CD8-positive, alpha-beta memory T cell (primary cell): Measurements from ENCODE around the gene HOXA5. TPM values are rescaled to one million over a fixed set of nuclear protein-coding genes. Genes with fewer than 3 reads are reported as not detected.

ENCODE experiments used
- CTCF ChIA-PET: fragments of 350-600 bp; sonication (Branson Sonifier 250); formaldehyde crosslinking; loops from one replicate; lab custom pipeline; 2021; ENCODE audit warnings: antibody characterized with exemption; lab: Charles Lee
- POLR2A ChIA-PET: fragments of 350-600 bp; sonication (Branson Sonifier 250); formaldehyde crosslinking; loops from one replicate; lab custom pipeline; 2021; ENCODE audit warnings: antibody characterized with exemption; lab: Charles Lee
- DNase-seq, 5 donors: peaks; one replicate each; pipeline versions ENCODE4 v3.0.0 to v3.0.0-alpha.2; 2020 to 2022; ENCODE audit warnings: mixed read lengths in 1 of 5
- H3K27ac ChIP-seq: one replicate; pipeline ENCODE4 v1.7.0; 2013; ENCODE audit warnings: low read depth, mild to moderate bottlenecking, low read length, moderate library complexity
- H3K27me3 ChIP-seq: 2 replicates; pipeline ENCODE4 v1.7.0; 2013; ENCODE audit warnings: low read length, mild to moderate bottlenecking; ENCODE audit not compliant: insufficient read depth, poor library complexity, severe bottlenecking
- H3K36me3 ChIP-seq: 2 replicates; pipeline ENCODE4 v1.7.0; 2013; ENCODE audit warnings: mild to moderate bottlenecking, low read length, moderate library complexity; ENCODE audit not compliant: insufficient read depth
- H3K4me1 ChIP-seq: 2 replicates; pipeline ENCODE4 v1.7.0; 2013; ENCODE audit warnings: mild to moderate bottlenecking, low read length, moderate library complexity; ENCODE audit not compliant: insufficient read depth
- H3K4me3 ChIP-seq: 2 replicates; pipeline ENCODE4 v1.7.0; 2013; ENCODE audit warnings: mild to moderate bottlenecking, low read length
- H3K9me3 ChIP-seq: 2 replicates; pipeline ENCODE4 v1.7.0; 2013; ENCODE audit warnings: mild to moderate bottlenecking, low read length
- H3K27ac Mint-ChIP-seq, 8 donors: one replicate each; pipeline ENCODE4 v1.8.0; 2020 to 2021; ENCODE audit warnings: mixed read lengths in 8 of 8, mild to moderate bottlenecking in 6 of 8, inconsistent platforms in 3 of 8, moderate library complexity in 3 of 8
- H3K27me3 Mint-ChIP-seq, 2 donors: one replicate each; pipeline ENCODE4 v1.8.0; 2020 to 2021; ENCODE audit warnings: mixed read lengths in 2 of 2, mild to moderate bottlenecking in 1 of 2, moderate library complexity in 1 of 2
- H3K36me3 Mint-ChIP-seq, 3 donors: one replicate each; pipeline ENCODE4 v1.8.0; 2020 to 2021; ENCODE audit warnings: mixed read lengths in 3 of 3, inconsistent platforms in 1 of 3, mild to moderate bottlenecking in 1 of 3
- H3K4me1 Mint-ChIP-seq, 3 donors: one replicate each; pipeline ENCODE4 v1.8.0; 2020 to 2021; ENCODE audit warnings: mixed read lengths in 3 of 3, inconsistent platforms in 1 of 3, mild to moderate bottlenecking in 1 of 3
- H3K4me3 Mint-ChIP-seq, 7 donors: one replicate each; pipeline ENCODE4 v1.8.0; 2020 to 2021; ENCODE audit warnings: mixed read lengths in 7 of 7, mild to moderate bottlenecking in 6 of 7, moderate library complexity in 4 of 7, inconsistent platforms in 2 of 7
- H3K9me3 Mint-ChIP-seq, 5 donors: one replicate each; pipeline ENCODE4 v1.8.0; 2020 to 2022; ENCODE audit warnings: mixed read lengths in 5 of 5, mild to moderate bottlenecking in 3 of 5, moderate library complexity in 2 of 5, inconsistent platforms in 1 of 5
- polyA plus RNA-seq: library from polyadenylated mRNA; unstranded; fragments of 300-500 nt; fragmentation: Illumina TruSeq; gene quantifications from one replicate; pipeline ENCODE4 v1.2.3, GENCODE V29; 2021
- total RNA-seq, 2 experiments: library from RNA; stranded (reverse); gene quantifications; one replicate each; pipeline ENCODE4 v1.2.3, GENCODE V29; 2021

HOXA5 gene
- total and polyA plus RNA-seq, 3 experiments from 2014 or later, result not detected

DNA sequence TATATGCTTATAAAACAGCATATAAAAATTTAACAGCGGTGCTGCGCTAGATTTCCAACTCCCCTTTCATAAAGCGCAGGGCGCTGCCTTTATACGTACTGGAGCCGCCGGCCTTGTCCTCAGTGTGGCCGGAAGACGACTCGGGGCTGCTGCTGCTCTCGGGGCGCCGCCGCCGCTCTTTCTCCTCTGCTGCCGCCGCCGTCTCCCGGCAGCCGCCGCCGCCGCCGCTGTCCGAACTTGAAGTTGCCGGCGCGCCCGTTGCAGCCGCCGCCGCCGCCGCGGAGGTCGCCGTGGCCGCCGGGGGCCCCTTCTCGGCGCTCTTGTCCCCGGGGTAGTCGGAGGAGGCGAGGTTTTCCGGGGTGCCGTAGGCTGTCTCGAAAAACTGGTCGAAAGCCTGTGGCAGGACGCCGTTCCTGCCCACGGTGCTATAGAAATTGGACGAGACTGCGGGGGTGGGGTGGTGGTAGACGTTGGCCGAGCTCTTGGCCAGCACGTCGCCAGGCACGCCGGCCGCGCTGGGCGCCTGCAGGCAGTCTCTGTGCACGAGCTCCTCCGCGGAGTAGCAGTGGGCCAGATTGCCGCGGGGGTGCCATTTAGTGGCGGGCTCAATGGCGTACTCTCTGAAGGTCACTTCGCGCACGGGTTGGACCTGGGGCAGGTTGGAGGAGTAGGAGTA, 41.0 kb upstream of the HOXA5 start:
- H3K36me3 ChIP-seq, result no peaks in the 10 kb centered on the region
- H3K27ac ChIP-seq, result no peak overlapping the region
- H3K4me3 Mint-ChIP-seq, result peak overlapping the region; percentile 70 to 88 (median 84)
- H3K4me1 ChIP-seq, result peaks cover 56% of the 10 kb centered on the region
- peaks cover 49 to 64% (median 53%) of the 10 kb centered on the region in 3 donors for H3K4me1 Mint-ChIP-seq
- H3K9me3 ChIP-seq, result no peaks in the 10 kb centered on the region
- H3K27me3 ChIP-seq, result peaks cover 78% of the 10 kb centered on the region
- peak in 1 of 5 donors; percentile 45 for DNase-seq
- H3K9me3 Mint-ChIP-seq, result peaks cover 0 to 7% (median 0%) of the 10 kb centered on the region in 5 donors
- CTCF ChIA-PET, result interaction anchor here (0.7 to 2.5 kb wide), 4 partner anchors 12 to 23 kb away, joined by 3 to 9 read pairs (median 5); no protein-coding TSS in a partner anchor
- POLR2A ChIA-PET, result interaction anchor here (0.7 kb wide), 1 partner anchor 17 kb away, joined by 4 read pairs; no protein-coding TSS in a partner anchor
- peaks cover 82 to 87% of the 10 kb centered on the region in 2 donors for H3K27me3 Mint-ChIP-seq
- no peaks in the 10 kb centered on the region for H3K36me3 Mint-ChIP-seq
- H3K4me3 ChIP-seq, result peak overlapping the region; percentile 34
- H3K27ac Mint-ChIP-seq, result peak overlapping the region in 4 of 8 donors; percentile 31 to 79 (median 75)

DNA sequence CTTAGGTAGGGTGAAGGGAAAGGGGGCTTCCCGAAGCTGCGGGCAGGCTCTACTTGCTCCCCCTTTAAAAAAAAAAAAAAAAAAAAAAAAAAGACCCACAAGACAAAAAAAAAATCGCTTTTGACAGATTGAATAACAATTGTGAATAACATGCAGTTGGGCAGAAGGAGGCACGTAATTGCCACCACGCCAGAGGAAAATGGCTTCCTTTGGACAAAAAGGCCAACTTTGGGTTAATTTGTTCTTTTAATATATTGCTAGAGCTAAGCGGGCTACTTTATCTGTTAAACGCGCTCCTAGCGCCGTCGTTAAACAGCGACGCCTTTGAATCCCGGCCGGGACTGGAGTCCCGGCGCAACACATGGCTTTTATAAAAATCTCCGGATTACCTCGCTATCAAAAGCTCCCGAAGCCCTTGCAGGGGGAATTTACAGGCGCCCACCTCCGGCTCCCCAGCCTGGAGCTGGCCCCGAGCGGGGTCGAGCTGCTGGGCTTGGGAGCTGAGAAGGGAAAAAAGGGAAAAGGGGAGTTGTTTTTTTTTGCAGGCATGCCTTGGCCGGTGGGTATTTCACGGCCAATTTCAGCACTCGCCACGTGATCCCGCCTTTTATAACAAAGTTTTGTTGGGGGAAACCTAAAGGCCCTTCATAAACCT, 40.3 kb upstream of the HOXA5 start:
- peaks cover 78% of the 10 kb centered on the region for H3K27me3 ChIP-seq
- H3K4me1 ChIP-seq, result peaks cover 50% of the 10 kb centered on the region
- no peak overlapping the region for H3K27ac ChIP-seq
- ChIA-PET CTCF (interaction anchor here (1.7 to 2.5 kb wide), 2 partner anchors 12 to 23 kb away, joined by 6 to 9 read pairs; no protein-coding TSS in a partner anchor), POLR2A (no interaction called here)
- Mint-ChIP-seq H3K4me1 (peaks cover 48 to 58% (median 55%) of the 10 kb centered on the region in 3 donors), H3K27me3 (peaks cover 82 to 88% of the 10 kb centered on the region in 2 donors), H3K9me3 (peaks cover 0 to 7% (median 0%) of the 10 kb centered on the region in 5 donors), H3K36me3 (no peaks in the 10 kb centered on the region), H3K4me3 (peak overlapping the region; percentile 45 to 88 (median 75)), H3K27ac (peak overlapping the region in 2 of 8 donors; percentile 63 to 74)
- peak in 1 of 5 donors; percentile 11 for DNase-seq
- H3K4me3 ChIP-seq, result peak overlapping the region; percentile 34
- no peaks in the 10 kb centered on the region for H3K36me3 ChIP-seq
- H3K9me3 ChIP-seq, result no peaks in the 10 kb centered on the region

DNA sequence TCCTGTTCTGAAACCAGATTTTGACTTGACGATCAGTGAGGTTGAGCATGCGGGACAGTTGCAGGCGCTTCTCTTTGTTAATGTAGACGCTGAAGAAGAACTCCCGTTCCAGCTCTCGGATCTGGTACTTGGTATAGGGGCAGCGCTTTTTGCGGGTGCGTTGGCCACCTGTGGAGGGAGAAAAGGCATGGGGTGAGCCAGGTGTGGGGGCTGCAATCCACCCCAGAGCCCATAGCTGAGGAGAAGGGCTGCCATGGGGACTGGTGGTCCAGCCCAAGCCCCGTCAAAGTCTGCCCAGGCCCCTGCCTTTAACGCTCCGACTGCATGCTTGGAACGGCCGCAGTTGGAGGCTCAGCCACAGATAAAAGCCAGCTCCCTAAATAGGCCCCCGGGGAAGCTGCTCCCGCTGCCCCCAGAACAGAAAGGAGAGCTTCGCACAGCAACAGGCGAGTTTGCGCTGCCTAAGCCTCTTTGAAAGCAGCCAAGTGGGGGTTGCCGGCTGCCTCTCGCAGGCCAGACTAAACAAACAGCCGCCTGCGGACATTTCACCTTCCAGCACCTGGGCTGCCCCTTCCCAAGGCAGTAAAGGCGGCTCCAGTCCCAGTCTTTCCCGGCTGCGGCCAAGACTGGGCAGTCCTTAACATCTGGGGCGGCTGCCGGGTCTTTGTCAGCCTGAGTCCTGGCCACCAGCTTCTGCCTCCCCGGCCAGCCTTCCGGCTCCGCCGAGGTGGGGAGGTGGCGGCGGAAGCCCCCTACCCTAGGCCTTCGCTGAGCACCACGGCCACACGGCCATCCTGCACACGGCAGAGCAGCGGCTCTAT, 39.6 kb upstream of the HOXA5 start:
- Histone ChIP-seq H3K27ac (no peak overlapping the region), H3K4me1 (peaks cover 43% of the 10 kb centered on the region), H3K4me3 (no peak overlapping the region), H3K27me3 (peaks cover 76% of the 10 kb centered on the region), H3K9me3 (no peaks in the 10 kb centered on the region), H3K36me3 (no peaks in the 10 kb centered on the region)
- ChIA-PET CTCF (interaction anchor here (0.8 to 2.5 kb wide), 6 partner anchors 10 to 32 kb away, joined by 3 to 9 read pairs (median 4); no protein-coding TSS in a partner anchor), POLR2A (no interaction called here)
- DNase-seq, result peak in 1 of 5 donors; percentile 36
- Mint-ChIP-seq H3K27me3 (peaks cover 78 to 87% of the 10 kb centered on the region in 2 donors), H3K36me3 (no peaks in the 10 kb centered on the region), H3K4me3 (peak overlapping the region in 5 of 7 donors; percentile 5 to 88 (median 45)), H3K9me3 (peaks cover 0 to 7% (median 0%) of the 10 kb centered on the region in 5 donors), H3K27ac (peak overlapping the region in 1 of 8 donors; percentile 1), H3K4me1 (peaks cover 41 to 50% (median 48%) of the 10 kb centered on the region in 3 donors)

DNA sequence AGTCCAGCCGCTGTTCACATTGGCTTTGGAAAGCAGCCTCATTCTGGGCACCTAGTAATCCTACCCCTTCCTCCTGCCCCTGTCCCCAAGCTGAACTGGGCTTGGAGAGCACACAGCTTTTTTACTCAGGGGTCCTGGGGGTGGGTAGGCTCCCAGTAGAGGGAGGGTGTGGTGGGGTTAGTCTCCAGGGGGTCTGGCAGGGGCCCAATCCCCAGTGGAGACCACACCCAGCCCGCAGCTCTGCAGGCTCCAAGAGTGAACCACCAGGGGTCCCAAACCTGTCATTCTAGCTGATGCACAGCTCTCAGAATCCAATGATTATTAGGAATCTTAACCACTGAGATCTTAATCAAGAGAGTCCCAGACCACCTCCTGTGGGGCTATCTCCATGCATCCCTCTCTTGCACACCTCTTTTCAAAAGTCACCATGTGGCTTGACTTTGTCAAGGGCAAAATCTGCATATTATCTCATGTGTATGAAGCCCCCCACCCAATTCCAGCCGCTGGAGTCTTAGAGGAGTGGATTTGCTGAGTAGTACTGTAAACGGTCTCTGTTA, 38.9 kb upstream of the HOXA5 start:
- Mint-ChIP-seq H3K27ac (peak overlapping the region in 1 of 8 donors; percentile 1), H3K4me3 (peak overlapping the region in 1 of 7 donors; percentile 61), H3K36me3 (no peaks in the 10 kb centered on the region), H3K27me3 (peaks cover 71 to 87% of the 10 kb centered on the region in 2 donors), H3K4me1 (peaks cover 36 to 43% (median 41%) of the 10 kb centered on the region in 3 donors), H3K9me3 (peaks cover 0 to 7% (median 0%) of the 10 kb centered on the region in 5 donors)
- no peaks in the 10 kb centered on the region for H3K9me3 ChIP-seq
- H3K4me1 ChIP-seq, result peaks cover 35% of the 10 kb centered on the region
- POLR2A ChIA-PET, result interaction anchor here (0.6 kb wide), 1 partner anchor 22 kb away, joined by 3 read pairs; no protein-coding TSS in a partner anchor
- DNase-seq, result peak in 1 of 5 donors; percentile 9
- H3K27ac ChIP-seq, result no peak overlapping the region
- CTCF ChIA-PET, result interaction anchor here (0.8 to 1.0 kb wide), 4 partner anchors 9 to 31 kb away, joined by 3 to 4 read pairs (median 3); no protein-coding TSS in a partner anchor
- H3K4me3 ChIP-seq, result no peak overlapping the region
- peaks cover 69% of the 10 kb centered on the region for H3K27me3 ChIP-seq
- no peaks in the 10 kb centered on the region for H3K36me3 ChIP-seq

DNA sequence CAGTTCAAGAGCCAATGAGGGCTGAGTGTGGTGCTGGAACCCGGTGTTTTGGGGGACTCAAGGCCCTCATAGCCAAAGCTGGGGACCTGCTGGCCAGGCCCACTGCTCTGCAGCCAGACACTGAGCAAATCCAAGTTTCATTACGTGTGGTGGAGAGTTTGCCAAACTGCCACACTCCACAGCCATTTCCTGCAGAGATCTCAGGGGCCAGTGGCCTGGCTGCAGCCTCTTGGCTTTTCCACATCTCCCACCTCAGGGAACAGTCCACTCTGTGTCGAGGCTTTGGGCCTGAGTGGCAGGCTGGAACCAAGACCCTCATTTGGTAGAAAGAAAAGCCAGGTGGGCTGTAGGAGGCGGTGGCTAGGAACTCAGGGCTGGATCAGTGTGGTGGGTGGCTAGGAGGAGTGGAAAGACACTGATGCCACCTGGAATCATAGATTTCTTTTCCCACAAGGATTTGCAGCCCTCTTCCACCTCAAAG, 38.4 kb upstream of the HOXA5 start:
- Histone ChIP-seq H3K4me1 (peaks cover 33% of the 10 kb centered on the region), H3K27me3 (peaks cover 64% of the 10 kb centered on the region), H3K36me3 (no peaks in the 10 kb centered on the region), H3K4me3 (no peak overlapping the region), H3K27ac (no peak overlapping the region), H3K9me3 (no peaks in the 10 kb centered on the region)
- Mint-ChIP-seq H3K4me1 (peaks cover 33 to 40% (median 35%) of the 10 kb centered on the region in 3 donors), H3K4me3 (peak overlapping the region in 1 of 7 donors; percentile 61), H3K27me3 (peaks cover 66 to 85% of the 10 kb centered on the region in 2 donors), H3K27ac (peak overlapping the region in 1 of 8 donors; percentile 70), H3K36me3 (no peaks in the 10 kb centered on the region), H3K9me3 (peaks cover 0 to 7% (median 0%) of the 10 kb centered on the region in 5 donors)
- DNase-seq, result peak in 1 of 5 donors; percentile 17
- ChIA-PET POLR2A (interaction anchor here (0.6 kb wide), 1 partner anchor 23 kb away, joined by 3 read pairs; no protein-coding TSS in a partner anchor), CTCF (interaction anchor here (0.9 kb wide), 1 partner anchor 14 kb away, joined by 4 read pairs; no protein-coding TSS in a partner anchor)

DNA sequence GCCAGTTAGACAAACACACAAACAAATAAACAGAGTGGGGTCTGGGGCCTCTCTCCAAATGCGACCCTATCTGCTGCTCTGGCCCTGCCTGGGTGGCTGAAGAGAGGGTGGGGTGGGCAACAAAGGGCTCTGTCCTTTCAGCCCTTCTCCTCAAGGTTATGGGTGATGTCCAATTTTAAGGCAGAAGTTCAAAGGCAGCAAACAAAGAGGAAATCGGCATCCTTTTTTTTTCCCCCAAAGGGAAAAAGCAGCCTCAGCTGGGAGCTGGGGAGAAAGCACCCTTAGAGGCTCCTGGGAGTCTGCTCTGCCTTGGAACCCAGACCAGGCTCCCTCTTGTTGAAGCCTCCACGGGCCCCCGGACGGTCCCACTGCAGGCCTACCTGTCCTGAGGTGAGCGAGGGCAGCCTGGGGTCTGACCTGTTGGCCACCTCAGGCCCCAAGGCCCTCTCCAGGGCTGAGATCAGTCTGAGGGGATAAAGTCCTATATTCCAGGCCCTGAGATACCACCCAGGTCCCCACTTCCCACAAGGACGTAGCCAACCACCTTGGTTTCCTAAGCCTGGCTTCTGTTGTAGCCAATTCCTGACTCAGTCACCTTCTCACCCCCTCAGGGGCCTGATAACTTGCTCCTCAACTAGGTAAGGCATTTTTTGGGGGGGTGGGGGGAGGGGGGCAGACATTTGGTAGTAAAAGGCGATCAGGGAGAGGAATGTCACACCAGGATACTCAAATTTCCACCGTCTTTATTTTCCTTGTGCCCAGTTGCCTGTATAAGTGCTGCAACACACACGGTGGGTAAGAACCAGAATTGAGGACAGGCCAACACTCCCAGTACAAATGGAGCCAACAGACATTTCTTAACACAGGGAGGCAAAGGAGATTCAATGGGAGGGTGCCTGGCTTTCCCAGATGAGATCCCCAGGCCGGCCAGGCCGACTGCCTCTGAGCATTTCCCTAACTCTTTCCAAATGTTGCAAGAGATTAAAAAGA, 37.2 kb upstream of the HOXA5 start:
- no peaks in the 10 kb centered on the region for H3K36me3 Mint-ChIP-seq
- H3K9me3 ChIP-seq, result no peaks in the 10 kb centered on the region
- peak in 1 of 5 donors; percentile 25 for DNase-seq
- peaks cover 59 to 85% of the 10 kb centered on the region in 2 donors for H3K27me3 Mint-ChIP-seq
- peak overlapping the region in 1 of 8 donors; percentile 70 for H3K27ac Mint-ChIP-seq
- H3K27ac ChIP-seq, result no peak overlapping the region
- ChIA-PET CTCF (interaction anchor here (0.6 to 5.2 kb wide), 15 partner anchors 8 to 1324 kb away, joined by 3 to 31 read pairs (median 5); partner anchors contain the start of gene HOXA7), POLR2A (no interaction called here)
- peak overlapping the region in 2 of 7 donors; percentile 24 to 61 for H3K4me3 Mint-ChIP-seq
- H3K27me3 ChIP-seq, result peaks cover 53% of the 10 kb centered on the region
- peaks cover 25 to 32% (median 26%) of the 10 kb centered on the region in 3 donors for H3K4me1 Mint-ChIP-seq
- no peak overlapping the region for H3K4me3 ChIP-seq
- peaks cover 0 to 5% (median 0%) of the 10 kb centered on the region in 5 donors for H3K9me3 Mint-ChIP-seq
- no peaks in the 10 kb centered on the region for H3K36me3 ChIP-seq
- H3K4me1 ChIP-seq, result peaks cover 26% of the 10 kb centered on the region
